ENCODE data around the gene MEAF6.
A peak's percentile ranks its signal among the peaks of the same experiment; 100 is the strongest.

Gene MEAF6

GRCh38 chr1:37484325-37485051 lies 30.1 kb downstream of the MEAF6 start:
- no peak for DNase-seq (ENCODE audit: low read depth)

- DNase-seq (ENCODE audit: low read depth) = no peak
Observed at GRCh38 chr1:37483785-37484184, 30.8 kb downstream of the MEAF6 start.

- no peak for DNase-seq (ENCODE audit: low read depth)
Observed at GRCh38 chr1:37482796-37483744, 31.5 kb downstream of the MEAF6 start.

- DNase-seq (ENCODE audit: low read depth) = no peak
Observed at GRCh38 chr1:37482004-37482785, 32.4 kb downstream of the MEAF6 start.

- no peak for DNase-seq (ENCODE audit: low read depth)
Observed at GRCh38 chr1:37481289-37482003, 33.1 kb downstream of the MEAF6 start.

- DNase-seq (ENCODE audit: low read depth) = no peak
Observed at GRCh38 chr1:37480581-37481288, 33.8 kb downstream of the MEAF6 start.

GRCh38 chr1:37480125-37480466 lies 34.5 kb downstream of the MEAF6 start:
- no peak for DNase-seq (ENCODE audit: low read depth)

GRCh38 chr1:37479255-37480124 lies 35.1 kb downstream of the MEAF6 start:
- peak; percentile 90 for DNase-seq (ENCODE audit: low read depth)

- no peak for DNase-seq (ENCODE audit: low read depth)
Observed at GRCh38 chr1:37478890-37479254, 35.7 kb downstream of the MEAF6 start.

- peak; percentile 40 for DNase-seq (ENCODE audit: low read depth)
Observed at GRCh38 chr1:37478451-37478881, 36.1 kb downstream of the MEAF6 start.

GRCh38 chr1:37477946-37478345 lies 36.6 kb downstream of the MEAF6 start:
- DNase-seq (ENCODE audit: low read depth) = no peak

GRCh38 chr1:37477198-37477931 lies 37.2 kb downstream of the MEAF6 start:
- peak; percentile 81 for DNase-seq (ENCODE audit: low read depth)

- DNase-seq (ENCODE audit: low read depth) = no peak
Observed at GRCh38 chr1:37476460-37477197, 37.9 kb downstream of the MEAF6 start.

- DNase-seq (ENCODE audit: low read depth) = no peak
Observed at GRCh38 chr1:37476087-37476452, 38.5 kb downstream of the MEAF6 start.

GRCh38 chr1:37475380-37476086 lies 39.0 kb downstream of the MEAF6 start:
- no peak for DNase-seq (ENCODE audit: low read depth)

- DNase-seq (ENCODE audit: low read depth) = no peak
Observed at GRCh38 chr1:37474697-37475379, 39.7 kb downstream of the MEAF6 start.

- peak; percentile 94 for DNase-seq (ENCODE audit: low read depth)
Observed at GRCh38 chr1:37474046-37474696, 40.4 kb downstream of the MEAF6 start, which contains the start of gene ZC3H12A. Gene ZC3H12A (plus strand): TSS chr1:37474580. CDS start chr1:37475497, 917 bp downstream.
